Measurements from ENCODE around the gene LYRM2.
A peak's percentile ranks its signal among the peaks of the same experiment; 100 is the strongest.
"Not testable (repeated sequence)": the region's sequence is repeated elsewhere in the genome, so short reads cannot be mapped to it uniquely, and the experiment has no call there.

The LYRM2 gene

GRCh38 chr6:89649682-89650081 is 11.1 kb upstream of the LYRM2 start:
- DNase-seq (ENCODE audit: low read depth), result no peak

GRCh38 chr6:89644864-89645263 is 6.3 kb upstream of the LYRM2 start:
- DNase-seq (ENCODE audit: low read depth), result no peak

GRCh38 chr6:89643406-89643805 is 4.9 kb upstream of the LYRM2 start:
- DNase-seq (ENCODE audit: low read depth), result no peak

DNA sequence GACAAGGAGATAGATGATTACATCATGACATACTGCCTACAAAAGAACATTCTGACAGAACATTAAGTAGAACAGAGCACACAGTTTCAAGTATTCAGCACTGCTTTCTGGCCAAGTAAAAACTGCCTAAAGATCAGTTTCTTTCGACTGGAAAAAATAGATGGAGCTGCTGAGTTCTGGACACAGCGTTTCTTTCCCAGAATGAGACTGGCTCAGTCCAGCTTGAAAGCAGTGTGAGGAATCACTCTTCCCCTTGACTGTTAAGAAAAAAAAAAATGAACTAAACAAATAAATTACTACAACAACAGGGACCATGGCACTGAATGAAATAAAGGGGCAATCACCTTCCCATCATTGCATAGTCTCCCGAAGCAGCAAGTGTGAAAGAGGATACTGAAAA is 4.4 kb upstream of the LYRM2 start:
- no peak for DNase-seq (ENCODE audit: low read depth)

- DNase-seq (ENCODE audit: low read depth), result not testable (repeated sequence)
Measured at GRCh38 chr6:89641581-89641980, 3.0 kb upstream of the LYRM2 start.

DNA sequence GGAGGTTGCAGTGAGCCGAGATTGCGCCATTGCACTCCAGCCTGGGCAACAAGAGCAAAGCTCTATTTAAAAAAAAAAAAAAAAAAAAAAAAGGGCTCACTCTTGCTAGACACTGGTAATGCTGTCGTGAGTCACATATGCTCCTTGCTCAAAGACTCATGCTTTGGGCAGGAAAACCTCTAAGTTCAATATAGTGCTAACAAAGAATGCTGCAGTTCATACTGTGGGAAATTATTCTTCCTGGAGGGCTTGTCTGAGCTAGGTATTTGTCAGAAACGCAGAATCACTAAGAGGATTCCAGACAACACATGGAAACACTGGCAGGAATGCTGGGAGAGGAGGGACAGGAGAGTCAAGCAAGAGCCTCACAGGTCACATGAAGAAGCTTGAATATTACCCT is 2.3 kb upstream of the LYRM2 start:
- no peak for DNase-seq (ENCODE audit: low read depth)

- DNase-seq (ENCODE audit: low read depth), result no peak
Measured at GRCh38 chr6:89637960-89638319, 607 bp downstream of the LYRM2 start.

DNA sequence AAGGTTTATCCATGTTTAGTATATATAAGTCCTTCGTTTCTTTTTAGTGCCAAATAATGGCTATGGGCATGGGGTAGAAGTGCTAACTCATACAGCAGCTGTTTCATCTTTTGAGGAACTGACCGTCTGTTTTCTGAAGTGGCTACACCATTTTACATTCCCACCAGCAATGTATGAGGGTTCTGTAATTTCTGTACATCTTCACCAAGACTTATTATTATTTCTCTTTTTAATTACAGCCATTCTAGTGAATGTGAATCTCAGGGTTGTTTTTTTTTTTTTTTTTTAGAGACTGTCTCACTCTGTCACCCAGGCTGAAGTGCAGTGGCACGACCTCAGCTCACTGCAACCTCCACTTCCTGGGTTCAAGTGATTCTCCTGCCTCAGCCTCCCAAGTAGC is 2.1 kb downstream of the LYRM2 start:
- DNase-seq (ENCODE audit: low read depth), result not testable (repeated sequence)

- no peak for DNase-seq (ENCODE audit: low read depth)
Measured at GRCh38 chr6:89630488-89630887, 8.1 kb downstream of the LYRM2 start.

DNA sequence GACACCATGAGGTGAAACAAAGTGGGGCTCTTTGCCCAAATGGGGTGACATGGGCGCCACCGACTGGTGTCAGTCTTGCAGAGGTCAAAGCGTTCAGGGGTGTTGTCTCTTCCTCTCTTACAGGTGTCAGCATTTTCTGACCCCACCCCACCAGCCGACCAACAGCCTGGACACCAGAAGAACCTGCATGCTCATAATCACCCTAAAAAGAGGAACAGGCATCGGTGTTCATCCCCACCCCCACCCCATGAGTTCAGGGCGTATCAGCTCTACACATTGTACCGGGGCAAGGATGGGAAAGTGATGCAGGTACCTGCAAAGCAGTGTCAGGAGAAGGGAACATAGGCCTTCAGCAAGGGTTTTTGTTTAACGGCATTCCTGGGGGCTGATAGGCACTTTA is 14.8 kb downstream of the LYRM2 start:
- no peak for DNase-seq (ENCODE audit: low read depth)

DNA sequence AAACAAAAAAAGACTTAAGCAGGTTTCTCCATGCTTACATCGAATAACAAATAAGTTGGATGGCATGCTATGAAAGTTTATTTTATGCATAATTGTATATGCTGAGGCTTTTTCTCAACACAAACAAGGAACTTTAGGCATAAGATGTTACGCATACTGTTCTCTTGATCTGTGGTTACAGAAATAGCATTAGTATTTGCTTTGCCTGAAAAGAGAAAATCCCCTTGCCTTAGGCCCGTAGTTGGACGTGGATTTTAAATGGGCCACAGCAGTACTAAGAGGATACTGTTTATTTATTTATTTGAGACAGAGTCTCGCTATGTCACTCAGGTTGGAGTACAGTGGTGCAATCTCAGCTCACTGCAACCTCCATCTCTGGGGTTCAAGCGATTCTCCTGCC is 19.0 kb downstream of the LYRM2 start:
- DNase-seq (ENCODE audit: low read depth), result no peak

GRCh38 chr6:89618026-89618425 is 20.5 kb downstream of the LYRM2 start:
- no peak for DNase-seq (ENCODE audit: low read depth)

- DNase-seq (ENCODE audit: low read depth), result no peak
Measured at GRCh38 chr6:89616531-89616930, 22.0 kb downstream of the LYRM2 start.

GRCh38 chr6:89615882-89616281 is 22.7 kb downstream of the LYRM2 start:
- DNase-seq (ENCODE audit: low read depth), result no peak

DNA sequence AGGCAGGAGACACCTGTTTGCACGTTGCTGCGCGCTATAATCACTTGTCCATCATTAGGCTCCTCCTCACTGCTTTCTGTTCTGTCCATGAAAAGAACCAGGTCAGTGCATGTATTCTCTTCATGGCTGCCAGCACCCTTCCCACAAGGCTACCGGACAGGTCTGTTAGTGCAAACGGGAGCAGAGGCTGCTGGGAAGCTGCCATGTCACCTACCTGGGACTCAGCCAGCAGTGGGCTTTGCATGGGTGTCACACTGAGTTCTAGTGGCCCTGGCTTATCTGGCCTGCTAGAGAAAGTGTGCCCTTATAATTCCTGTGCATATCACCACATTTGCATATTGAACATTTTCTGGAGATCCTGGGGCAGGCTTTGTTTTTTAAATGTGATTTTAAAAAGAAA is 24.8 kb downstream of the LYRM2 start:
- DNase-seq (ENCODE audit: low read depth), result no peak

- no peak for DNase-seq (ENCODE audit: low read depth)
Measured at GRCh38 chr6:89612121-89612520, 26.4 kb downstream of the LYRM2 start.

DNA sequence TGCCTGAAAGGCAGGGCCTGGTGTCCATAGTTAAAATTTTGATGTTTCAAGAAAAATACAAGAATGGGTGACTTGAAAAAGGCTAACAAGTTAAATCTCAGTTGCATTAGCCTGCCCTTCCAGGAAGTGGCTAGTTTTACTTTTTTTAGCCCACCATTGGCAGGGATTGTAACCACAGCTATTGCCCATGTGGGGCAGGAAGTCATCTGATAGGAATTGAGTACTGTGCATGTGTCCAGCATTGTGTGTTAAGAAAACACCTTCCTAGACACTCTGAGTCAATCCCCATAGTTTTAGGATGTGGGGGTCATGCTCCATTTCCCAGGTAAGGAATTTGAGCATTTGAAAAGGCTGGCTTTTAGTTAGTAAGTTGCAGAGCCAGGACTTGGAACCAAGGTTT is 26.9 kb downstream of the LYRM2 start:
- DNase-seq (ENCODE audit: low read depth), result no peak

DNA sequence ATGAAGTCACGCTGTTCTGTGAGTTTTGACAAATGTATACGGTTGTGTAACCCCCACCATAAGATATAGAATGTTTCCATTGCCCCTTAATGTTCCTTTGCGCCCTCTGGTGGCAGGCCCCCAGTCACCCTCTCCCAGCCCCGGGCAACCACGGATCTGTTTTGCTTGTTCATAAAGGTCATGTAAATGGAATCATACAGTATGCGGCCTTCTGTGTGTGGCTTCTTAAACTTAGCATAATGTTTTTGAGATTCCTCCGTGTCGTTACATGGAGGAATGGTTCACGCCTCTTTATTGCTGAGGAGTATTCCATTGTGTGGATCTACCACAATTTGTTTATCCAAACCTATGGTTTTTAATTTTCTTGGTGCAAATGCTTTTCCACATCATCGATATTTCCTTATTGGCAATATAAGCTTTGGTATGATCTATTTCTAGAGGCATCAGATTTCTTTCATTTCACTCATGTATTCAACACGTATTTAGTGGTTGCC is 28.4 kb downstream of the LYRM2 start:
- DNase-seq (ENCODE audit: low read depth), result peak; percentile 63

DNA sequence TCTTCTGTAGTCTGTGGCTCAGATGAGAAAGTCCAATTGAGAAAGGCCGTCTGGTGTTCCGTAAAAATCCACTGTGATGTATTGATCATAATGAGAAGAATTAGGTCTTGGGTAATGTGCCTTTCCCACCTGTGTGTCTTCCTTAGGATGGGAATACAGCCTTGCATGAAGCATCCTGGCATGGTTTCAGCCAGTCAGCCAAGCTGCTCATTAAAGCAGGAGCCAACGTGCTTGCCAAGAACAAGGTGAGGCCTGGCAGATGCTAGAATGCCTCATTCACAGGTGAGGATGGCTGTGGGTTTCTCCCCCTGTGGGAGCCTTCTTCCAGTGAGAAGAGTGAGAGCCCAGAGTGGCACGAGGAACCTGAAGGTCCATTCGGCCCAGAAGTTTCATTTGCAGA is 32.7 kb downstream of the LYRM2 start:
- DNase-seq (ENCODE audit: low read depth), result no peak

- no peak for DNase-seq (ENCODE audit: low read depth)
Measured at GRCh38 chr6:89604653-89605052, 33.9 kb downstream of the LYRM2 start.

- DNase-seq (ENCODE audit: low read depth), result no peak
Measured at GRCh38 chr6:89602166-89602565, 36.4 kb downstream of the LYRM2 start.

- no peak for DNase-seq (ENCODE audit: low read depth)
Measured at GRCh38 chr6:89599727-89600126, 38.8 kb downstream of the LYRM2 start.

DNA sequence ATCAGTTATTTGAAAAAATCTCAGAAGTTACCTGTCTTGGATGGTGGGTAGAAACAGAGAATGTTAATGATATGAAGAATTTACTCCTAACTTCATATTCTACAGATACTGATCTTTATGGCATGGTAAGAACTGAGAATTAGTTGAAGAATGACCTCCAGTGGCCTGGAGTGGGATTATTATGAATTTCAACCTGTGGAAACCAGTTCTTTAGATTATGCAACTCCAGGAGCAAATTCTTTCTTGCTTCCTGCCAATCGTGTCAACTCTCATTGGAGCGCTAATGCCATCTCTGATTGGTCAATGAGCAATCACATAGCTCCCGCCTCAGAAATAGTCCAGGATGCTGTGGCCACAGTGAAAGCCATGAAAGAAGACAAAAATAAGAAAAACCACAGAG is 40.6 kb downstream of the LYRM2 start:
- DNase-seq (ENCODE audit: low read depth), result no peak

- DNase-seq (ENCODE audit: low read depth), result no peak
Measured at GRCh38 chr6:89597372-89597771, 41.2 kb downstream of the LYRM2 start.

- no peak for DNase-seq (ENCODE audit: low read depth)
Measured at GRCh38 chr6:89596484-89596883, 42.1 kb downstream of the LYRM2 start.

Measured in stimulated activated CD4-positive, alpha-beta T cell treated with anti-CD3 and anti-CD28 coated beads, Interleukin-2, amount 100 ng/mL, for 4 hours (primary cell).